Mammary epithelial cell (primary cell): ENCODE measurements around the gene CSTA.

Experiments
- CTCF ChIP-seq, 2 donors: IDR thresholded peaks in 1 of 2; conservative IDR thresholded peaks in 1 of 2; 2 replicates each; pipeline ENCODE4 v1.5.1; 2011 to 2012; ENCODE audit warnings: inconsistent platforms in 2 of 2, low read length in 2 of 2, mild to moderate bottlenecking in 2 of 2, control low read depth in 1 of 2, low read depth in 1 of 2; ENCODE audit not compliant: insufficient read depth in 1 of 2; ENCODE audit errors: extremely low read depth in 1 of 2
- EZH2 ChIP-seq: IDR thresholded peaks from 2 replicates; pipeline ENCODE4 v1.6.1; 2012; ENCODE audit warnings: low read length, inconsistent platforms, borderline replicate concordance

- TF ChIP-seq EZH2 (no peak), CTCF (conservative IDR thresholded peaks at IDR 0.05 in 1 of 2, IDR thresholded peaks at IDR 0.05 in 1 of 2; ENCODE audit: extremely low read depth in 1 of 2, insufficient read depth in 1 of 2, low read depth in 1 of 2, low read length in 2 of 2) (no peak)
These were observed 28.2 kb downstream of the CSTA start for GRCh38 chr3:122353215-122353614.
